GM03348 (cell line): ENCODE measurements around the gene NPAS3.

Source experiments
- DNase-seq: peaks from one replicate; pipeline ENCODE4 v3.0.0; 2012; ENCODE audit warnings: low spot score

NPAS3 gene

GRCh38 chr14:33839193-33840076 is 900.8 kb downstream of the NPAS3 start:
- peak; percentile 77 for DNase-seq

DNA sequence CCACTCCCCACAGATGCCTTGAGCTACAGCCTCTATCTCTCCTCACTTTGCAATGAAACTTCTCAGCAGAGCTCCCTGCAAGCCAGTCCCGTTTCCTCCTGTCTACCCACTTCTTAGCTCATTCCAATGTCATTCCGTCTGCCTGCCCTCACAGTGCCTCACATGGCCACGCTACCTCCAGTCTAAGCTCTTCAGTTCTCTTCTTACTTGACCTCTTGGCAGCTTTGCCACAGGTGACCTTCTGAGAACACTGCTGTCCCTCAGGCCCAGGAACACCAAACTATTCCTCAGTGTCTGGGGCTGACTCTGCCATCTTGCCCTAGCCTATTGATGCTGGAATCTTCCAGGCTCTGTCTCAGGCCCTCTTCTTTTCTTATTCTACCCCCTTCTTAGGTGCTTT is 902.1 kb downstream of the NPAS3 start:
- no peak for DNase-seq

DNA sequence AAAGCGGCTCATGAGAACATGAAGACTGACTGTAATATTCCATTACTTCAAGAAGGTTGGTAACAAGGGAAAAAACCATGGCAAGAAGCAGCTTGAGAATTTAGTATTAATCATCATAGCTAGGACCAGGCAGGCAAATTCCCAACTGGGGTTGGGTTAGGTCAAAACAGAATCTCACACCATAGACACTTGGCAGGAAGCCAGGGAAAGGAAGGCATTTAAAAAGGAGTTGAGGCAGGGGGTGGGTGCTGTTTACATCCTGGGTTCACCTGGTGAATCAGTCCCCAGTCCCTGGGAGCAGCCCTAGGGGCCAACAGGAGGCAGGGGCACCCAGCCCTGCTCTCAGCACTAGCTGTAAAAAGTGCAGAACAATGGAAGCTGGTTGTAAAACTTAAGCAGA is 903.6 kb downstream of the NPAS3 start:
- no peak for DNase-seq

- DNase-seq = no peak
These were observed 905.4 kb downstream of the NPAS3 start for GRCh38 chr14:33844118-33844517.

DNA sequence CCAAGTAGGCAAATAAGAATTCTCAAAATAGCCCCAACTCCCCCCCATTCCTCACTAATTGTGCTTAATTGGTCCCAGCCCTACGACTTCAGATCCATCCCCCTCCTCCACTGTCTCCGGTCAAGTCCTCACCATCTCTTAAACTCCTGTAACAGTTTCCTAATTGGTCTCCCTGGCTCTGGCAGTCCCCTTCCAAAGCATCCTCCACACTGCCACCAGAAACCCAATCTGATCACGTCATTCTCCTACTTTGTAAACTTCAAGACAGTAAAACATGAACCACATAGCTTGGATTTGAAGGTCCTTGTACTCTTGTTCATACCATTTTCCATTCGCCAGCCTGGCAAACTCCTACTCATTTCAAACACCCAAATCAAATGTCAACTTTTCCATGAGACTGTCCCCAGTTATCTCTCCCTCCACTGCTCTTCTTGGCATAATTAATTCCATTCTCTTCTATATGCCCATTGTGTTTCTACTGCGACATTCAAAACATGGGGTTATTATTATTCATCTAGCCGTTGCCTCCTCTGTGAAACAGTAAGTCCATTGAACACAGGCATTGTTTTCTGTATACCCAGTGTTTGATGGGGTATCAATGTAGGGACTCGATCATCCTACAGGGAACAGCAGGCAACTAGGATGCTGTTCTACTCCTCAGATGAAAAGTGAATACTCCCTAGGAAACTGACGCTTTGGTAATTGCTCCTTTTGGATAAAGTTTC is 907.6 kb downstream of the NPAS3 start:
- DNase-seq = no peak

DNA sequence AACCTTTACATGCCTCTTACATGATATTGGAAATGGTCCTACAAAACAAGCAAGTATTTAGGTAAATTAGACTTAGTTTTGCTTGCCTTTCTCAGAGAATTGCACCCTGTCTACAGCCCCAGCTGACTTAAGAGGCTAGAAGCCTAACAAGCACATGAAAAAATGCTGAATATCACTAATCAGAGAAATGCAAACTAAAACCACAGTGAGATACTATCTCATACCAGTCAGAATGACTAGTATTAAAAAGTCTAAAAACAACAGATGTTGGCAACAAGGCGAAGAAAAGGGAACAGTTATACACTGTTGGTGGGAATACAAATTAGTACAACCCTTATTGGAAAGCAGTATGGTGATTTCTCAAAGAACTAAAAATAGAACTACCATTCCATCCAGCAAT is 908.4 kb downstream of the NPAS3 start:
- no peak for DNase-seq

GRCh38 chr14:33848009-33848408 is 909.3 kb downstream of the NPAS3 start:
- DNase-seq = no peak

DNA sequence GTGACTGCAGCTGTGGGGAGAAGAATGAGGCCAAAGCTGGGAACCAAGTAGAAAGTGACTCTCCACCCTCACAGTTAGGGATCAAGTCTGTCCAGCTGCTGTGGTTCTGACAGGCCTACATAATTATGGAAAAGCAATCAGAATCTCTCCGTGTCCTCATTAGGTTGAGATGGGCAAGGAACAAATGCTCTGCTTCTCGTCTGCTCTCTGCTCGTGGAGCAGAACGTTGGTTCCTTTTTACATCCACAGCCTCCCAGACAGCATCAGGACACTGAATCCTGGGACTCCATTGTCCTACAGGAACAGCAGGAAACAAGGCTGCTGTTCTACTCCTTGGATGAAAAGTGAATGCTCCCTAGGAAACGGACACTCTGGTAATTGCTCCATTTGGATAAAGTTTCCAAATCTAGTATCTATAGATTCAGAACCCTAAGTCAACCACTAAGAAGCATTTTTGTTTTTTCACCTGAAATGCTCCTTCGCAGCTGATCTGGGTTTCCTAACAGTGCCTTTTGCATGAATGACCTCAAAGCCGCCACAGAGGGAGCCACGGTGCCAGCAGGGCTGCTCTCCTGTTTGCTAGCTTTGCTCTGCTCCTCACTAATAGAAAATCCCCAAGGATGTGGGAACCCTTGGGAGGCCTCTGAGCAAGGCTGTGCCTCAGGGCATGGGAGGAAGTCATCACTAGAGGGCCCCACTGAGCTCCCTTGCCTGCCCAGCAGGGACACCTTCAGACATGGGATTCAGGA is 910.2 kb downstream of the NPAS3 start:
- DNase-seq = peak; percentile 24

GRCh38 chr14:33849455-33849801 is 910.7 kb downstream of the NPAS3 start:
- no peak for DNase-seq

- no peak for DNase-seq
These were observed 912.1 kb downstream of the NPAS3 start for GRCh38 chr14:33850826-33851225.

GRCh38 chr14:33851366-33851765 is 912.7 kb downstream of the NPAS3 start:
- DNase-seq = no peak

GRCh38 chr14:33851931-33852330 is 913.3 kb downstream of the NPAS3 start:
- no peak for DNase-seq
